ENCODE data around the gene SNX20. TPM values are rescaled to one million over a fixed set of nuclear protein-coding genes. Genes with fewer than 3 reads are reported as not detected.

Gene SNX20
- total and polyA plus RNA-seq, 2 donors (not counting 3 experiments of a cell fraction or from before 2014, with no cell fraction given), result not detected

GRCh38 chr16:50635505-50636392 is 45.4 kb downstream of the SNX20 start:
- TF ChIP-seq GATA2 (IDR thresholded peaks at IDR 0.05; ENCODE audit: insufficient read depth, insufficient read length, low read depth, low read length), result no peak
- TF ChIP-seq POLR2A (IDR thresholded peaks at IDR 0.05; ENCODE audit: low read depth, low read length), result no peak
- no peak for TF ChIP-seq EZH2 (IDR thresholded peaks at IDR 0.05; ENCODE audit: borderline replicate concordance, low read depth, low read length, severe bottlenecking)
- TF ChIP-seq JUN (IDR thresholded peaks at IDR 0.05; ENCODE audit: borderline replicate concordance, insufficient read depth, insufficient read length, low read depth), result no peak
- TF ChIP-seq, protein P1, sequence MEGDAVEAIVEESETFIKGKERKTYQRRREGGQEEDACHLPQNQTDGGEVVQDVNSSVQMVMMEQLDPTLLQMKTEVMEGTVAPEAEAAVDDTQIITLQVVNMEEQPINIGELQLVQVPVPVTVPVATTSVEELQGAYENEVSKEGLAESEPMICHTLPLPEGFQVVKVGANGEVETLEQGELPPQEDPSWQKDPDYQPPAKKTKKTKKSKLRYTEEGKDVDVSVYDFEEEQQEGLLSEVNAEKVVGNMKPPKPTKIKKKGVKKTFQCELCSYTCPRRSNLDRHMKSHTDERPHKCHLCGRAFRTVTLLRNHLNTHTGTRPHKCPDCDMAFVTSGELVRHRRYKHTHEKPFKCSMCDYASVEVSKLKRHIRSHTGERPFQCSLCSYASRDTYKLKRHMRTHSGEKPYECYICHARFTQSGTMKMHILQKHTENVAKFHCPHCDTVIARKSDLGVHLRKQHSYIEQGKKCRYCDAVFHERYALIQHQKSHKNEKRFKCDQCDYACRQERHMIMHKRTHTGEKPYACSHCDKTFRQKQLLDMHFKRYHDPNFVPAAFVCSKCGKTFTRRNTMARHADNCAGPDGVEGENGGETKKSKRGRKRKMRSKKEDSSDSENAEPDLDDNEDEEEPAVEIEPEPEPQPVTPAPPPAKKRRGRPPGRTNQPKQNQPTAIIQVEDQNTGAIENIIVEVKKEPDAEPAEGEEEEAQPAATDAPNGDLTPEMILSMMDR (IDR thresholded peaks at IDR 0.05; ENCODE audit: extremely low read depth in 1 of 2, insufficient read depth in 1 of 2, low read depth in 1 of 2, low read length in 2 of 2), result no peak
- TF ChIP-seq, protein P2, sequence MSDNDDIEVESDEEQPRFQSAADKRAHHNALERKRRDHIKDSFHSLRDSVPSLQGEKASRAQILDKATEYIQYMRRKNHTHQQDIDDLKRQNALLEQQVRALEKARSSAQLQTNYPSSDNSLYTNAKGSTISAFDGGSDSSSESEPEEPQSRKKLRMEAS (IDR thresholded peaks at IDR 0.05; ENCODE audit: insufficient read depth, insufficient read length), result no peak
- no peak for TF ChIP-seq FOS (IDR thresholded peaks at IDR 0.05; ENCODE audit: borderline replicate concordance, insufficient read depth, low read length)
- no peak for TF ChIP-seq POLR2AphosphoS5 (IDR thresholded peaks at IDR 0.05; ENCODE audit: insufficient read depth, low read depth, low read length)
- no peak for TF ChIP-seq MYC (IDR thresholded peaks at IDR 0.05; ENCODE audit: low read depth, low read length)
- no peaks in the 10 kb centered on the region for H4K20me1 ChIP-seq (replicated peaks; ENCODE audit: control insufficient read depth, extremely low read depth, insufficient read depth, low read length)
- H3K4me2 ChIP-seq (ENCODE audit: insufficient read depth, low read length), result no peak overlapping the region
- H3K4me1 ChIP-seq (ENCODE audit: control insufficient read depth, extremely low read depth, insufficient read depth, low read length), result no peaks in the 10 kb centered on the region
- no peaks in the 10 kb centered on the region for H3K9me3 ChIP-seq (replicated peaks; ENCODE audit: control insufficient read depth, insufficient read depth, low read length)
- ChIA-PET POLR2A (no interaction called here), CTCF (interaction anchor here (0.6 to 1.2 kb wide), 4 partner anchors 8 to 678 kb away, joined by 3 to 4 read pairs (median 4); no protein-coding TSS in a partner anchor)
- H2AFZ ChIP-seq (ENCODE audit: low read depth, low read length), result no peak overlapping the region
- H3K9me1 ChIP-seq (replicated peaks; ENCODE audit: control insufficient read depth, extremely low read depth, insufficient read depth, low read length), result no peaks in the 10 kb centered on the region
- no peak for DNase-seq (ENCODE audit: low read depth, low spot score)
- H3K36me3 ChIP-seq (ENCODE audit: control insufficient read depth in 2 of 2, extremely low read depth in 1 of 2, insufficient read depth in 2 of 2, low read length in 2 of 2), result no peaks in the 10 kb centered on the region
- no peak overlapping the region for H3K4me3 ChIP-seq (replicated peaks in 1 of 3; ENCODE audit: insufficient read depth in 1 of 3, low read depth in 1 of 3, low read length in 3 of 3)
- no TSS peak for BruUV-seq (replicated peaks)
- dilution Hi-C loops (cut with MboI; ENCODE audit: extremely low pct_ligation_motif_present, low sequenced_read_pairs) (no loop called here), intact Hi-C loops (cut with micrococcal nuclease) (no loop called here)
- no peak overlapping the region for H3K9ac ChIP-seq (replicated peaks; ENCODE audit: extremely low read depth, insufficient read depth, low read length)
- no peak for FAIRE-seq
- H3K27me3 ChIP-seq (ENCODE audit: control insufficient read depth in 2 of 2, insufficient read depth in 2 of 2, low read length in 2 of 2), result no peaks in the 10 kb centered on the region
- H3K79me2 ChIP-seq (ENCODE audit: control insufficient read depth, insufficient read depth, low read length), result no peaks in the 10 kb centered on the region
- H3K27ac ChIP-seq (ENCODE audit: insufficient read depth, low read depth, low read length), result no peak overlapping the region
